Trophoblast cell (in vitro differentiated cells and primary cell): ENCODE results near the gene WDR35.

Source experiments
- DNase-seq, 2 donors: peaks; one replicate each; pipeline ENCODE4 v3.0.0-alpha.2; 2016
- H2AFZ ChIP-seq: 2 replicates; pipeline ENCODE4 v1.6.1; 2013; ENCODE audit warnings: low read length, moderate library complexity, mild to moderate bottlenecking; ENCODE audit not compliant: insufficient read depth, poor library complexity
- H2AK5ac ChIP-seq: 2 replicates; pipeline ENCODE4 v1.6.1; 2013; ENCODE audit warnings: mild to moderate bottlenecking, low read length
- H2BK120ac ChIP-seq: 2 replicates; pipeline ENCODE4 v1.6.1; 2013; ENCODE audit warnings: low read length, mild to moderate bottlenecking, moderate library complexity; ENCODE audit not compliant: insufficient read depth, poor library complexity
- H2BK12ac ChIP-seq: 2 replicates; pipeline ENCODE4 v1.6.1; 2013; ENCODE audit warnings: mild to moderate bottlenecking, low read length, moderate library complexity
- H2BK5ac ChIP-seq: 2 replicates; pipeline ENCODE4 v1.6.1; 2013; ENCODE audit warnings: low read length, low read depth, moderate library complexity, mild to moderate bottlenecking; ENCODE audit not compliant: poor library complexity
- H3K14ac ChIP-seq: 2 replicates; pipeline ENCODE4 v1.6.1; 2013; ENCODE audit warnings: mild to moderate bottlenecking, low read length
- H3K18ac ChIP-seq: 2 replicates; pipeline ENCODE4 v1.6.1; 2013; ENCODE audit warnings: mild to moderate bottlenecking, low read length
- H3K23ac ChIP-seq: 2 replicates; pipeline ENCODE4 v1.6.1; 2013; ENCODE audit warnings: low read length
- H3K27ac ChIP-seq: 2 replicates; pipeline ENCODE4 v1.5.1; 2013; ENCODE audit warnings: low read depth, mild to moderate bottlenecking, inconsistent platforms, low read length, moderate library complexity
- H3K27me3 ChIP-seq: 2 replicates; pipeline ENCODE4 v1.6.1; 2013; ENCODE audit warnings: inconsistent platforms, mild to moderate bottlenecking, low read length, moderate library complexity; ENCODE audit not compliant: insufficient read depth
- H3K36me3 ChIP-seq, 2 experiments: 1 replicate in 1 of 2; 2 replicates in 1 of 2; pipeline ENCODE4 v1.6.1; 2013; ENCODE audit warnings: low read length in 2 of 2, mild to moderate bottlenecking in 2 of 2, moderate library complexity in 1 of 2; ENCODE audit not compliant: insufficient read depth in 2 of 2, control insufficient read depth in 1 of 2
- H3K4ac ChIP-seq: 2 replicates; pipeline ENCODE4 v1.6.1; 2013; ENCODE audit warnings: low read depth, mild to moderate bottlenecking, low read length, moderate library complexity
- H3K4me1 ChIP-seq, 2 experiments: 1 replicate in 1 of 2; 2 replicates in 1 of 2; pipeline ENCODE4 v1.6.1; 2013; ENCODE audit warnings: low read length in 2 of 2, mild to moderate bottlenecking in 2 of 2, moderate library complexity in 1 of 2; ENCODE audit not compliant: insufficient read depth in 2 of 2, control insufficient read depth in 1 of 2
- H3K4me2 ChIP-seq: 2 replicates; pipeline ENCODE4 v1.6.1; 2013; ENCODE audit warnings: inconsistent platforms, mild to moderate bottlenecking, low read length, moderate library complexity
- H3K4me3 ChIP-seq: 2 replicates; pipeline ENCODE4 v1.5.1; 2013; ENCODE audit warnings: mild to moderate bottlenecking, low read depth, low read length, inconsistent platforms
- H3K79me1 ChIP-seq: one replicate; pipeline ENCODE4 v1.6.1; 2013; ENCODE audit warnings: low read length
- H3K79me2 ChIP-seq: 2 replicates; pipeline ENCODE4 v1.6.1; 2013; ENCODE audit warnings: low read length, mild to moderate bottlenecking; ENCODE audit not compliant: control insufficient read depth, insufficient read depth, poor library complexity
- H3K9ac ChIP-seq: 2 replicates; pipeline ENCODE4 v1.6.1; 2013; ENCODE audit warnings: mild to moderate bottlenecking, low read length
- H3K9me3 ChIP-seq: 2 replicates; pipeline ENCODE4 v1.6.1; 2013; ENCODE audit warnings: low read depth, mild to moderate bottlenecking, control low read depth, inconsistent platforms, low read length; ENCODE audit not compliant: insufficient read depth
- H4K12ac ChIP-seq: 2 replicates; pipeline ENCODE4 v1.6.1; 2013; ENCODE audit warnings: low read depth, mild to moderate bottlenecking, low read length, moderate library complexity
- H4K8ac ChIP-seq: 2 replicates; pipeline ENCODE4 v1.6.1; 2013; ENCODE audit warnings: low read depth, mild to moderate bottlenecking, low read length, moderate library complexity
- H4K91ac ChIP-seq: one replicate; pipeline ENCODE4 v1.6.1; 2013; ENCODE audit warnings: low read depth, mild to moderate bottlenecking, low read length, moderate library complexity
- WGBS: extraction: QIAGEN DNeasy Blood & Tissue Kit; methylation state at CpG from one replicate; pipeline ENCODE4 v1.1.7; 2013; ENCODE audit warnings: missing lambda C conversion rate; ENCODE audit not compliant: insufficient read length, insufficient coverage; ENCODE audit errors: extremely low coverage; 5-methylcytosine and 5-hydroxymethylcytosine counted together

Gene WDR35

GRCh38 chr2:20027260-20027677, 37.4 kb upstream of the WDR35 start:
- no CpG with 5 or more reads among the region's 4 CpGs for WGBS
- H4K12ac ChIP-seq = no peak overlapping the region
- H3K4me3 ChIP-seq = no peak overlapping the region
- H2BK5ac ChIP-seq = no peak overlapping the region
- no peak for DNase-seq
- H2AK5ac ChIP-seq = no peak overlapping the region
- no peak overlapping the region for H2AFZ ChIP-seq
- H3K14ac ChIP-seq = no peak overlapping the region
- H3K79me1 ChIP-seq = no peaks in the 10 kb centered on the region
- no peak overlapping the region for H3K18ac ChIP-seq
- no peak overlapping the region for H2BK120ac ChIP-seq
- no peak overlapping the region for H3K9ac ChIP-seq
- no peaks in the 10 kb centered on the region for H3K79me2 ChIP-seq
- no peaks in the 10 kb centered on the region for H3K27me3 ChIP-seq
- H3K4ac ChIP-seq = no peak overlapping the region
- no peak overlapping the region for H2BK12ac ChIP-seq
- no peak overlapping the region for H3K27ac ChIP-seq
- peaks cover 5% of the 10 kb centered on the region for H3K9me3 ChIP-seq
- peaks cover 6 to 15% of the 10 kb centered on the region in 2 experiments for H3K36me3 ChIP-seq
- H4K8ac ChIP-seq = no peak overlapping the region
- no peak overlapping the region for H3K4me2 ChIP-seq
- H3K4me1 ChIP-seq = no peaks in the 10 kb centered on the region
- no peak overlapping the region for H4K91ac ChIP-seq
- H3K23ac ChIP-seq = no peak overlapping the region

GRCh38 chr2:20025065-20025786, 35.3 kb upstream of the WDR35 start:
- no CpG with 5 or more reads among the region's 3 CpGs for WGBS
- peaks cover 2 to 10% of the 10 kb centered on the region in 2 experiments for H3K36me3 ChIP-seq

GRCh38 chr2:20023688-20024087, 33.8 kb upstream of the WDR35 start:
- Histone ChIP-seq H3K4me1 (no peaks in the 10 kb centered on the region), H3K4me2 (no peak overlapping the region), H2BK12ac (no peak overlapping the region), H2AFZ (no peak overlapping the region), H3K9ac (no peak overlapping the region), H3K18ac (no peak overlapping the region), H3K79me2 (no peaks in the 10 kb centered on the region), H4K12ac (no peak overlapping the region), H4K91ac (no peak overlapping the region), H3K4ac (no peak overlapping the region), H3K4me3 (no peak overlapping the region), H3K9me3 (peaks cover 11% of the 10 kb centered on the region), H4K8ac (no peak overlapping the region), H3K23ac (no peak overlapping the region), H3K79me1 (no peaks in the 10 kb centered on the region), H3K14ac (no peak overlapping the region), H3K27me3 (no peaks in the 10 kb centered on the region), H2BK5ac (no peak overlapping the region), H3K36me3 (peaks cover 2 to 6% of the 10 kb centered on the region in 2 experiments), H2BK120ac (no peak overlapping the region), H2AK5ac (no peak overlapping the region), H3K27ac (no peak overlapping the region)
- no peak for DNase-seq
- WGBS = no CpG with 5 or more reads among the region's 4 CpGs

More at GRCh38 chr2:20025065-20025786, 35.3 kb upstream of the WDR35 start:
- H3K14ac ChIP-seq = no peak overlapping the region
- H3K4me2 ChIP-seq = no peak overlapping the region
- H2BK12ac ChIP-seq = no peak overlapping the region
- no peak overlapping the region for H4K91ac ChIP-seq
- peak in 1 of 2 donors; percentile 27 for DNase-seq
- H3K18ac ChIP-seq = no peak overlapping the region
- H3K23ac ChIP-seq = no peak overlapping the region
- H3K4ac ChIP-seq = no peak overlapping the region
- H2AFZ ChIP-seq = no peak overlapping the region
- no peak overlapping the region for H4K12ac ChIP-seq
- H3K79me2 ChIP-seq = no peaks in the 10 kb centered on the region
- H3K4me3 ChIP-seq = no peak overlapping the region
- H3K79me1 ChIP-seq = no peaks in the 10 kb centered on the region
- no peak overlapping the region for H2AK5ac ChIP-seq
- no peaks in the 10 kb centered on the region for H3K27me3 ChIP-seq
- H4K8ac ChIP-seq = no peak overlapping the region
- H3K9ac ChIP-seq = no peak overlapping the region
- H3K9me3 ChIP-seq = peaks cover 10% of the 10 kb centered on the region
- H3K27ac ChIP-seq = no peak overlapping the region
- no peak overlapping the region for H2BK5ac ChIP-seq
- H3K4me1 ChIP-seq = no peaks in the 10 kb centered on the region
- no peak overlapping the region for H2BK120ac ChIP-seq

GRCh38 chr2:20021405-20022009, 31.6 kb upstream of the WDR35 start:
- no peaks in the 10 kb centered on the region for H3K79me1 ChIP-seq
- no peak overlapping the region for H3K23ac ChIP-seq
- no peaks in the 10 kb centered on the region for H3K79me2 ChIP-seq
- no peak overlapping the region for H4K91ac ChIP-seq
- H3K4me3 ChIP-seq = no peak overlapping the region
- H2BK12ac ChIP-seq = no peak overlapping the region
- peaks cover 2 to 4% of the 10 kb centered on the region in 2 experiments for H3K36me3 ChIP-seq
- no peak overlapping the region for H2AK5ac ChIP-seq
- H3K14ac ChIP-seq = no peak overlapping the region
- no peak overlapping the region for H4K8ac ChIP-seq
- DNase-seq = no peak
- no peak overlapping the region for H2BK120ac ChIP-seq
- H3K9ac ChIP-seq = no peak overlapping the region
- no peak overlapping the region for H3K27ac ChIP-seq
- H3K27me3 ChIP-seq = no peaks in the 10 kb centered on the region
- H3K4me1 ChIP-seq = no peaks in the 10 kb centered on the region
- no CpG with 5 or more reads among the region's 3 CpGs for WGBS
- peaks cover 11% of the 10 kb centered on the region for H3K9me3 ChIP-seq
- no peak overlapping the region for H3K4me2 ChIP-seq
- no peak overlapping the region for H3K4ac ChIP-seq
- no peak overlapping the region for H2AFZ ChIP-seq
- H4K12ac ChIP-seq = no peak overlapping the region
- no peak overlapping the region for H3K18ac ChIP-seq
- H2BK5ac ChIP-seq = no peak overlapping the region
